SU-DHL-6 (cell line): ENCODE results near the gene ARID3C.

Experiments used
- EZH2phosphoT487 ChIP-seq: fragments of 200-600 bp; sonication (generic), shearing (Covaris generic); conservative IDR thresholded peaks from 2 replicates; pipeline ENCODE4 v1.6.1; 2018; ENCODE audit warnings: mild to moderate bottlenecking, antibody characterized with exemption, low read length, moderate library complexity, mixed read lengths
- TF ChIP-seq, protein P1 (sequence below): fragments of 200-600 bp; sonication (generic); IDR thresholded peaks from one replicate; pipeline ENCODE4 v1.5.1; 2017; ENCODE audit warnings: antibody characterized with exemption, mild to moderate bottlenecking, low read length, moderate library complexity; ENCODE audit not compliant: insufficient read depth, poor library complexity, severe bottlenecking

DNA sequence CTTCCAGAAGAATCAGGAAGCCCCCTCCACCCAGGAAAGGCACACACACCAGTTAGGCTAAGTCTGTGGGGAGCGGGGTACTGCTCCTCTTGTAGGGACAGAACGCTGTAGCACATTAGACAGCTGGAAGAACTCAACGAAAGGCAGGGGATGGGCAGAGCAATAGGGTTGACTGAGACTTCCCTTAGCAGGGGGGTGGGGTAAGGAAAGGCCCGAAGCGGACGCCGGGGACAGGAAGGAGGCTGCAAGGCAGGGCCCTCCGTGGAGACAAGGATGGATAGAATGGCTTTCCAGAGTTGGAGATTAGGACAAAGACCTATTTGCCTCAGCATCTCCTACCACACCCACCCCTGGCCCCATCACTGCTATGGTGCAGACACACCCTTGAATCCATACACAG, 53.6 kb downstream of the ARID3C start:
- TF ChIP-seq, protein P1, sequence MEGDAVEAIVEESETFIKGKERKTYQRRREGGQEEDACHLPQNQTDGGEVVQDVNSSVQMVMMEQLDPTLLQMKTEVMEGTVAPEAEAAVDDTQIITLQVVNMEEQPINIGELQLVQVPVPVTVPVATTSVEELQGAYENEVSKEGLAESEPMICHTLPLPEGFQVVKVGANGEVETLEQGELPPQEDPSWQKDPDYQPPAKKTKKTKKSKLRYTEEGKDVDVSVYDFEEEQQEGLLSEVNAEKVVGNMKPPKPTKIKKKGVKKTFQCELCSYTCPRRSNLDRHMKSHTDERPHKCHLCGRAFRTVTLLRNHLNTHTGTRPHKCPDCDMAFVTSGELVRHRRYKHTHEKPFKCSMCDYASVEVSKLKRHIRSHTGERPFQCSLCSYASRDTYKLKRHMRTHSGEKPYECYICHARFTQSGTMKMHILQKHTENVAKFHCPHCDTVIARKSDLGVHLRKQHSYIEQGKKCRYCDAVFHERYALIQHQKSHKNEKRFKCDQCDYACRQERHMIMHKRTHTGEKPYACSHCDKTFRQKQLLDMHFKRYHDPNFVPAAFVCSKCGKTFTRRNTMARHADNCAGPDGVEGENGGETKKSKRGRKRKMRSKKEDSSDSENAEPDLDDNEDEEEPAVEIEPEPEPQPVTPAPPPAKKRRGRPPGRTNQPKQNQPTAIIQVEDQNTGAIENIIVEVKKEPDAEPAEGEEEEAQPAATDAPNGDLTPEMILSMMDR: no peak
- TF ChIP-seq EZH2phosphoT487: no peak
